ENCODE measurements around the gene SOBP.

Gene SOBP

GRCh38 chr6:107606407-107606806 is 116.5 kb downstream of the SOBP start (continued):
- TF ChIP-seq ZNF776 (tag by site-specific recombination; IDR thresholded peaks at IDR 0.05; ENCODE audit: borderline replicate concordance) (no peak), ZNF555 (tag by site-specific recombination; conservative IDR thresholded peaks at IDR 0.05) (no peak)

GRCh38 chr6:107607116-107607515 is 117.2 kb downstream of the SOBP start:
- Histone ChIP-seq H3K27ac (ENCODE audit: extremely low read depth, low read depth, low read length) (no peak overlapping the region), H3K36me3 (ENCODE audit: control insufficient read depth in 2 of 2, insufficient read depth in 1 of 2, low read length in 2 of 2) (no peaks in the 10 kb centered on the region), H3K4me1 (ENCODE audit: control insufficient read depth, insufficient read depth, low read length) (no peaks in the 10 kb centered on the region; the same call in 1 of the 2 replicates), H3K4me3 (ENCODE audit: low read depth, low read length) (no peak overlapping the region), H3K9me3 (ENCODE audit: control insufficient read depth, insufficient read depth, low read depth, low read length) (no peaks in the 10 kb centered on the region)
- ChIA-PET CTCF (interaction anchor here (0.7 to 1.2 kb wide), 5 partner anchors 9 to 146 kb away, joined by 3 read pairs; no protein-coding TSS in a partner anchor), POLR2A (no interaction called here)
- no peak for TF ChIP-seq ZBTB17 (tag by site-specific recombination; IDR thresholded peaks at IDR 0.05)
- TF ChIP-seq SCRT2 (tag by site-specific recombination; IDR thresholded peaks at IDR 0.05): no peak
- no peak for TF ChIP-seq ZNF513 (tag by site-specific recombination; IDR thresholded peaks at IDR 0.05)
- no peak for TF ChIP-seq ZSCAN4 (tag by site-specific recombination; IDR thresholded peaks at IDR 0.05)
- no peak for TF ChIP-seq ZBTB7A (tag by site-specific recombination; IDR thresholded peaks at IDR 0.05; ENCODE audit: low read depth)
- TF ChIP-seq ZNF302 (tag by site-specific recombination; IDR thresholded peaks at IDR 0.05; ENCODE audit: low read depth): no peak
- no peak for TF ChIP-seq GLI2 (tag by site-specific recombination; IDR thresholded peaks at IDR 0.05; ENCODE audit: borderline replicate concordance, low read depth)
- no peak for TF ChIP-seq ZNF777 (tag by site-specific recombination; IDR thresholded peaks at IDR 0.05; ENCODE audit: borderline replicate concordance)
- no peak for TF ChIP-seq ZNF169 (tag by site-specific recombination; IDR thresholded peaks at IDR 0.05)
- no peak for TF ChIP-seq ZNF658 (tag by site-specific recombination; IDR thresholded peaks at IDR 0.05)
- no peak for TF ChIP-seq ZFP41 (tag by site-specific recombination; IDR thresholded peaks at IDR 0.05; ENCODE audit: borderline replicate concordance)
- no peak for TF ChIP-seq ZNF324 (tag by site-specific recombination; IDR thresholded peaks at IDR 0.05)
- TF ChIP-seq BCL11A (tag by site-specific recombination; IDR thresholded peaks at IDR 0.05; ENCODE audit: low read depth): no peak
- TF ChIP-seq ZNF530 (tag by site-specific recombination; IDR thresholded peaks at IDR 0.05; ENCODE audit: low read depth): no peak
- no peak for TF ChIP-seq PATZ1 (tag by site-specific recombination; IDR thresholded peaks at IDR 0.05)
- no peak for TF ChIP-seq ZNF561 (tag by site-specific recombination; IDR thresholded peaks at IDR 0.05; ENCODE audit: borderline replicate concordance)
- no peak for TF ChIP-seq HOXA7 (CRISPR knock-in tag; IDR thresholded peaks at IDR 0.05; ENCODE audit: borderline replicate concordance)
- no peak for TF ChIP-seq OSR2 (tag by site-specific recombination; IDR thresholded peaks at IDR 0.05)
- no peak for TF ChIP-seq ZBTB48 (tag by site-specific recombination; IDR thresholded peaks at IDR 0.05)
- TF ChIP-seq ZNF449 (tag by site-specific recombination; IDR thresholded peaks at IDR 0.05): no peak

Data from HEK293 (cell line).